Skeletal muscle tissue (tissue), 4 donors: Measurements from ENCODE around the gene APBA3. TPM values are rescaled to one million over a fixed set of nuclear protein-coding genes. Genes with fewer than 3 reads are reported as not detected.

Source experiments
- H3K27ac ChIP-seq: one replicate; pipeline ENCODE4 v1.7.0; 2013; ENCODE audit warnings: mild to moderate bottlenecking, low read depth, low read length, inconsistent platforms
- H3K27me3 ChIP-seq, 3 donors: one replicate each; pipeline ENCODE4 v1.7.0; 2013; ENCODE audit warnings: low read length in 3 of 3; ENCODE audit not compliant: control insufficient read depth in 3 of 3, insufficient read depth in 3 of 3
- H3K36me3 ChIP-seq, 3 donors: one replicate each; pipeline ENCODE4 v1.7.0; 2013; ENCODE audit warnings: low read length in 3 of 3; ENCODE audit not compliant: control insufficient read depth in 3 of 3, insufficient read depth in 3 of 3
- H3K4me1 ChIP-seq, 3 donors: one replicate each; pipeline ENCODE4 v1.7.0; 2013; ENCODE audit warnings: low read length in 3 of 3, mild to moderate bottlenecking in 3 of 3; ENCODE audit not compliant: control insufficient read depth in 3 of 3, insufficient read depth in 3 of 3
- H3K4me3 ChIP-seq, 3 donors: one replicate each; pipeline ENCODE4 v1.7.0; 2013; ENCODE audit warnings: low read length in 3 of 3
- H3K9ac ChIP-seq, 3 donors: one replicate each; pipeline ENCODE4 v1.7.0; 2013; ENCODE audit warnings: low read length in 3 of 3, mild to moderate bottlenecking in 3 of 3, moderate library complexity in 2 of 3, low read depth in 1 of 3
- H3K9me3 ChIP-seq, 3 donors: one replicate each; pipeline ENCODE4 v1.7.0; 2013; ENCODE audit warnings: low read length in 3 of 3; ENCODE audit not compliant: control insufficient read depth in 3 of 3
- total RNA-seq: library from RNA; depleted of rRNA; stranded (reverse); fragments of >200 nt; gene quantifications from one replicate; pipeline ENCODE4 v1.2.3, GENCODE V29; 2014
- donor health status: Osteomylitis.

APBA3 gene
- total RNA-seq, 1 donor from 2014 or later = 9.4 TPM

DNA sequence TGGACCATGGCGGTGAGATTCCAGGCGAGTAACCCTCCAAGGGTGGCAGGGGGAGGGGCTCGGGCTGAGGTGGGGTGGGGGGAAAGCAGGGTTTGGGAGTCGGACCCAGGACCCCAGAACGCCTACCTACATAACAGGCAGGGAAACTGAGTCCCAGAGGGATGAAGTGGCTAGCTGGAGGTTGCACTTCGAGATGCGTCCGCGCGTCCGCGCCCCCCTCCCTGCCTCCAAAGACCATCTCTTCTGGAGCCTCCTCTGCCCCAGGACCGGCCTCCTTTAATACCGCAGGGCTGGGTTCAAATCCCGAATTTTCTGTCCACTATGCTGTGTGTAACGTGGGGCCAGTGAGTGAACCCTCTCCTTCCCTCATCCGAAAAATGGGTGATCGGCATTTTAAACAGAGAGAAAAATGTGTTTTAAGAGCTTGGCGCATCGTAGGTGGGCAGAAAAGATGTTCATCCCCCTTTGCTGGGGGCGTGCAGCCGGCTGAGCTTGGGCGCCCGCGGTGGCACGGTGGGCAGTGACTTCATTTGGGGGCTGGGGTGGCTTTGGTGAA, 39.5 kb downstream of the APBA3 start:
- Histone ChIP-seq H3K4me1 (peaks cover 0 to 7% (median 2%) of the 10 kb centered on the region in 3 donors), H3K9me3 (no peaks in the 10 kb centered on the region), H3K36me3 (no peaks in the 10 kb centered on the region), H3K9ac (no peak overlapping the region), H3K27me3 (peaks cover 37 to 46% (median 41%) of the 10 kb centered on the region in 3 donors), H3K4me3 (no peak overlapping the region), H3K27ac (no peak overlapping the region)

DNA sequence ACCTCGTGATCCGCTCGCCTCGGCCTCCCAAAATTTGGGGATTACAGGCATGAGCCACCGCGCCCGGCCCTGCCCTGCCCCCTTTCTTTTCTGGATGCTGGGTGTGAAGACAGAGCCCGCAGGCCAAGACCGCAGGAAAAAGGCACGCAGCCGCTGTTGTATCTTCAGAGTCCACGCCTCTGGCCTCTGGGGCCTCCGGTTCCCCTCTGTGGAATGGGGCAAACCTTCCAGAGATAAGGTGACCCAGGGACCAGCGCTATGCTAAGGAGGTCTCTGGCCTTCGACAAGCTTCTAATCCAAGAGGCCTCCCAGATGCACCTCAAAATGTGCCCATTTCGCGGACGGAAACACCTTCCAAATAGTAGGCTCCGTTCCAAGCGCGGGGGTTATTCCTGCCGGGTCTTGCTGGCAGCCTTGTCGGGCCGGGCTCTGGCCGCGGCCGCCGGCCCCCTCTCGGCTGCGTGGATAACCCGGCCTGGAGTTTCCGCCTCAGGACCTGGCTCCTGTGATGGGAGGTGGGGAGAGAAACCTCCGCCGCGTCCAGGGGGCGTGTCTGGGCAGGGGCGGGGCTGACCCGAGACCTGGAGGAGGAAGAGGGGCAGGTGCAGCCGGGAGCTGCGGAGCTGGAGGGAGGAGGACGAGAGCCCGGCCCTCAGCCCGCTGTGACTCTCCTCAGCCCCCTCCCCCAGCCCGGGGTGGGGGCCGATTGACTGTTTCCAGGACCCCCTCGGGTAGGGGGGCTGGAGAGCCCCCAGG, 40.2 kb downstream of the APBA3 start:
- Histone ChIP-seq H3K36me3 (no peaks in the 10 kb centered on the region), H3K27me3 (peaks cover 37 to 45% (median 41%) of the 10 kb centered on the region in 3 donors), H3K9ac (no peak overlapping the region), H3K27ac (no peak overlapping the region), H3K4me3 (no peak overlapping the region), H3K9me3 (no peaks in the 10 kb centered on the region), H3K4me1 (peaks cover 0 to 7% (median 2%) of the 10 kb centered on the region in 3 donors)

DNA sequence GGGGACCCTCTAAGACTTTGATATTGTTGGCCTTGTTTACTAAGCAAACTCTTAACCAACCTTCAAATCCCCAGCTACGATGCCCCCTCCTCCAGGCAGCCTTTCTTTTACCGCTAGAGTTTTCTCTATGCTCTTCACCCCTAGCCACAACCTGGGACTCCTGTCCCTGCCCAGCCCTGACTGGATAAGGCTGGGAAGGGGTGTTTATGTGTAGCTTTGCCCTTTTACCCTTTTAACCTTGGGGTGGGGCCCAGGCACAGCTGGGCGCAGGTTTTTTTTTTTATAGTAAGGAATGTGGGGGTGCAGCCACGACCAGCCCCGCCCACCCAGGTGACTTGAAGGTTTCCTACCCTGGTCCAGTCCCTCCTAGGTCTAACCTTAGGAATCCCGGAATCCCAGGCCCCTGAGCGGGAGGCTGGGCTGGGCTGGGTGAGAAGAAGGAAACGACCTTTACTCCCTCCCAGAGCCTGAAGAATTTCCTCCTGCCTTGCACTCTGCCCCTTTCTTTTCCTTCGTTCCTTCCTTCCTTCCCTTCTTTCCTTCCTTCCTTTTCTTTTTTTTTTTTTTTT, 41.1 kb downstream of the APBA3 start:
- Histone ChIP-seq H3K4me3 (no peak overlapping the region), H3K27ac (no peak overlapping the region), H3K4me1 (peaks cover 0 to 7% (median 2%) of the 10 kb centered on the region in 3 donors), H3K27me3 (peaks cover 38 to 41% (median 40%) of the 10 kb centered on the region in 3 donors), H3K9me3 (no peaks in the 10 kb centered on the region), H3K9ac (no peak overlapping the region), H3K36me3 (no peaks in the 10 kb centered on the region)

DNA sequence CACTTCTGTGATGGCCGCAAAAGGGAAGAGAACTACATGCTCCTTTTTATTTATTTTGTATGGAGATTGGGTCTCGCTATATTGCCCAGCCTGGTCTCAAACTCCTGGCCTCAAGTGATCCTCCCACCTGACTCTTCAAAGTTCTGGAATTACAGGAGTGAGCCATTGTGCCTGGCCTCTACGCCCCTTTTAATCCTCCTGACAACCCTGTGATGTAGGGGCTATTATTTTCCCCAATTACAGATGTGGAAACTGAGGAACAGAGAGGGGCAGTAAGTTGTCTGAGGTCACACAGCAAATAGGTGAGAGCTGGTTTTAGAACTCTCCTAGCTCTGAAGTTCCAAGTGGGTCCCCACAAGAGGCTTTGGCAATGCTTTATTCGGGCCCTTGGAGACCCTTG, 41.6 kb downstream of the APBA3 start:
- Histone ChIP-seq H3K36me3 (no peaks in the 10 kb centered on the region), H3K4me1 (peaks cover 0 to 7% (median 2%) of the 10 kb centered on the region in 3 donors), H3K4me3 (no peak overlapping the region), H3K27me3 (peaks cover 38 to 41% (median 40%) of the 10 kb centered on the region in 3 donors), H3K27ac (no peak overlapping the region), H3K9me3 (no peaks in the 10 kb centered on the region), H3K9ac (no peak overlapping the region)

DNA sequence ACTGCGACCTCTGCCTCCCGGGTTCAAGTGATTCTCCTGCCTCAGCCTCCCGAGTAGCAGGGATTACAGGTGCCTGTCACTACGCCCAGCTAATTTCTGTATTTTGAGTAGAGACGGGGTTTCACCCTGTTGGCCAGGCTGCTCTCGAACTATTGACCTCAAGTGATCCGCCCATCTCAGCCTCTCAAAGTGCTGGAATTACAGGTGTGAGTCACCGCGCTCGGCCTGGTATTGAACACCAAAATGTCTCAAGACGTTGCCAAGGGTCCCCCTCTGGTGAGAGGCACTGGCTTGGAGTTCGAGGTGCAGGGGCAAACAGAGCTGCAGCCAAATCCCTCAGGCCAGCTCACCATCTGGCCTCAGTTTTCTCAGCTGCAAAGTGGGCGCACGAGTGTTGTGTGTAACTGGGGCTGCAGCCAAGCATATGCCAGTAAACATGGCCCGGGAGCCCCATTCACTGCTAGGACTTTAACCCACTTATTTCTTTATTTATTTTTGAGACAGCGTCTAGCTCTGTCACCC, 45.3 kb downstream of the APBA3 start:
- no peaks in the 10 kb centered on the region for H3K9me3 ChIP-seq
- peaks cover 15 to 25% (median 20%) of the 10 kb centered on the region in 3 donors for H3K27me3 ChIP-seq
- H3K4me3 ChIP-seq = no peak overlapping the region
- no peak overlapping the region for H3K27ac ChIP-seq
- peaks cover 0 to 7% (median 3%) of the 10 kb centered on the region in 3 donors for H3K4me1 ChIP-seq
- H3K36me3 ChIP-seq = no peaks in the 10 kb centered on the region
- H3K9ac ChIP-seq = no peak overlapping the region

DNA sequence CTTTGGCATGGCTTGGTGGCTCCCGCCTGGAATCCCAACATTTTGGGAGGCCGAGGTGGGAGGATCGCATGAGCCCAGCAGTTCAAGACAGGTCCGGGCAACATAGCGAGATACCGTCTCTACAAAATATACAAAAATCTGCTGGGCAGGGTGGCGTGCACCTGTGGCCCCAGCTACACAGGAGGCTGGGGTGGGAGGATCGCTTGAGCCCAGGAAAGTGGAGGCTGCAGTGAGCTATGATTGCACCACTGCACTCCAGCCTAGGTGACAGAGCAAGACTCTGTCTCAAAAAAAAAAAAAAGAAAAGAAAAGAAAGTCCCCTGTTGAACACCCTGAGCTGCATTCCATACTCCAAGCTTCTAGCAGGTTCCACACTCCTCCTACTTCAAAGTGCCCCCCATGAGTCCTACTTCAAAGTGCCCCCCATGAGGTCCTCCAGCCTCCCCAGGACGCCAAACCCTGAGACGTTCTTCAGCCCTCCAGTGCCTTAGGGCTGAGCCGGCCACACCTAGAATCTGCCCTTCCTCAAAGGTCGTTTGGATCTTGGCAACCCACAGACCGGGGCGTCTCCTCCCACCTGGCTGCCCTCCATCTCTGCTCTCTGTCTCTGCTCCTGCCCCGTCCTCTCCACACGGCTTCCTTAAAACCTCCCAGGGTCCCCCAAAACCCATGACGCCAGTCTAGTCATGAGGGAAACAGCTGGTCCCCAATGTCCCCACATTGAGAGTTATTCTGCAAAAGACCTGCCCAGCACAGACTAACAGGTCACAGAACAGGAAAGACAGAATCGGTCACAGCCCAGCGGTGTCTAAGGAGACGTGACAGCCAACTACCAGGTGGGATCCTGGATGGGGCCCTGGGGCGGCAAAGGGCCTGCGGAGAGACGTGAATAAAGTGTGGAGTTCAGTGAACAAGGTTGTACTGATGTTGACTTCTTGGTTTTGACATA, 48.6 kb downstream of the APBA3 start:
- Histone ChIP-seq H3K27me3 (peaks cover 0 to 17% (median 4%) of the 10 kb centered on the region in 3 donors), H3K9me3 (no peaks in the 10 kb centered on the region), H3K9ac (no peak overlapping the region), H3K4me1 (peaks cover 4 to 21% (median 12%) of the 10 kb centered on the region in 3 donors), H3K36me3 (no peaks in the 10 kb centered on the region), H3K4me3 (peak overlapping the region in 1 of 3 donors; percentile 29), H3K27ac (no peak overlapping the region)

DNA sequence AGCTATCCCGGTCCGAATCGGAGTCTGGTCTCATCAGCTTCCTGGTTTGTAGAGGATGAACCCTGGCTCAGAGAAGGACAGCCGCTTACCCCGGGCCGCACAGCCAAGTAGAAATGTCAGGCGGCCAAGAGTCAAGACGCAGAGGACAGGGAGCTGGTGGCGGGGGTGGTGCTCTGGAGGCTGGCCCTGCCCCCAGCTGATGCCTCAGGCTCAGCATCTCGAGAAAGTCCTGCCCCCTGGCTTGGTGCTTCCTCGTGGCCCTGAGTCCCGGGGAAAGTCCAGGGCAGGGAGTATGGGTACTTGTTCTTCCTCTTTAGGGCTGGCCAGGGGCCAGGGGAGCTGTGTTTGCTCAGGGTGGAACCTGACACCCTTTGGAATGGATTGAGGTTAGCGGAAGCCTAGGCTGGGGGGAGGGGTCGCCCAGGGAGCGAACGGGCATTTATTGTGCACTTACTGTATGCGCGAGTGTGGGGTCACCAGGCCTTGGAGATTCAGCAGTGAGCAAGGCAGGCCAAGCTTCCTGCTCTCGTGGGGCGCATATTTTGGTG, 51.2 kb downstream of the APBA3 start:
- Histone ChIP-seq H3K4me1 (peaks cover 4 to 23% (median 13%) of the 10 kb centered on the region in 3 donors), H3K27me3 (peaks cover 0 to 18% (median 5%) of the 10 kb centered on the region in 3 donors), H3K9me3 (no peaks in the 10 kb centered on the region), H3K9ac (no peak overlapping the region), H3K36me3 (no peaks in the 10 kb centered on the region), H3K4me3 (no peak overlapping the region), H3K27ac (no peak overlapping the region)

DNA sequence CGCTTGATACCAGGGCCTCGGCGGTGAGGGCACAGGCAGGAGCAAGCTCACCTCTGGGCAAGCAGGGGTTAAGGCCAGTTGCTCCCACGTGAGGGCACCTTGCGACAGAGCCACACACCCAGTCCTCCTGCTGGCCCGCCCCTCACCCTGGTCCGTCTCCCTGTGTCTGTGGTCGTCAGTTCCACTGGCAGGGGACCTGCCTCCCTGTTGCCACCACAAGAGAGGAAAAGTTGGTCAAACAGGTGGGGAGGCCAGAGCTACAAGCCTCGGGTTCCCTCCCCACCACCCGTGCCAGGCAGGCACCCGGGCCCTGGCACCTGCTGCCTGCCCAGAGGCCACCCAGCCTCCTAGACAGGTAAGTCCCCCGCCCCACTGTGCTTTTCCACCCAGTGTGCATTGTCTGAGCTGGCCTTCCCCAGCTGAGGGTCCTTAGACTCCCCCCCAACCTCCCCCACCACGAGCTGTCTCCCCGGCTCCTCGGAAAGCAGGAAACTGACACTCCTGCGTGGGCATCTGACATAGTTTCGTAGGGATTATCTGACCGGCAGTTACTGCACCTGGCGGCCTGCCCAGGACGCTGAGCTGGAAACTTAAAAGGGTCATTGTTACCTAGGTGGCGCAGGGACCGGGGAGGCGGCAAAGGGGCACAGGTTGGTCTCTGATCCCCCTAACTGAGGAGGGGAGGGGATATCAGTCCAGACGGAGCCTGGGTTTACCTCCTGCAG, 53.1 kb downstream of the APBA3 start, which contains the start of gene TJP3:
TJP3 (plus strand) TSS at position 178 of the 725 bp plus-strand sequence. CDS start 20,049 bp downstream, outside the sequence.
- Histone ChIP-seq H3K9ac (peak within 1 kb of the TSS; percentile 6 to 68 (median 12)), H3K27me3 (peaks cover 3 to 17% (median 5%) of the 10 kb centered on the region in 3 donors), H3K4me3 (peak within 1 kb of the TSS in 2 of 3 donors; percentile 43 to 54), H3K27ac (no peak within 1 kb of the TSS), H3K36me3 (no peaks in the 10 kb centered on the region), H3K9me3 (no peaks in the 10 kb centered on the region), H3K4me1 (peaks cover 4 to 23% (median 13%) of the 10 kb centered on the region in 3 donors)
